ENCODE results near the gene TRIM29.

TRIM29 gene

GRCh38 chr11:120174866-120175265 lies 37.0 kb upstream of the TRIM29 start:
- H4K20me1 ChIP-seq (ENCODE audit: control insufficient read depth, insufficient read depth, low read depth, low read length), result no peaks in the 10 kb centered on the region
- no peaks in the 10 kb centered on the region for H3K36me3 ChIP-seq (ENCODE audit: control insufficient read depth, low read length)
- peaks cover 3% of the 10 kb centered on the region; the same call in 1 of the 2 replicates for H3K4me1 ChIP-seq (ENCODE audit: control insufficient read depth, low read length)
- H3K9me2 ChIP-seq (replicated peaks; ENCODE audit: control insufficient read depth, low read length), result no peaks in the 10 kb centered on the region
- peaks cover 16% of the 10 kb centered on the region for H3K27me3 ChIP-seq (ENCODE audit: control insufficient read depth, low read length)
- no peak for TF ChIP-seq CTCF (IDR thresholded peaks at IDR 0.05; ENCODE audit: low read depth, low read length, poor library complexity, severe bottlenecking)
- no peak for TF ChIP-seq EZH2phosphoT487 (IDR thresholded peaks at IDR 0.05; ENCODE audit: borderline replicate concordance, low read length)
- H3K79me2 ChIP-seq (ENCODE audit: control insufficient read depth, low read length), result no peaks in the 10 kb centered on the region
- H3K4me2 ChIP-seq (ENCODE audit: low read length), result no peak overlapping the region
- no peaks in the 10 kb centered on the region for H3K9me3 ChIP-seq (ENCODE audit: control insufficient read depth, insufficient read depth, low read length)
- H3K4me3 ChIP-seq (ENCODE audit: low read length), result no peak overlapping the region
- no peak overlapping the region for H3K27ac ChIP-seq (ENCODE audit: low read depth, low read length)
- H3F3A ChIP-seq (ENCODE audit: control insufficient read depth, insufficient read depth), result no peaks in the 10 kb centered on the region

- TF ChIP-seq CTCF (IDR thresholded peaks at IDR 0.05; ENCODE audit: low read depth, low read length, poor library complexity, severe bottlenecking) (no peak), EZH2phosphoT487 (IDR thresholded peaks at IDR 0.05; ENCODE audit: borderline replicate concordance, low read length) (no peak)
- H4K20me1 ChIP-seq (ENCODE audit: control insufficient read depth, insufficient read depth, low read depth, low read length), result no peaks in the 10 kb centered on the region
- H3K9me3 ChIP-seq (ENCODE audit: control insufficient read depth, insufficient read depth, low read length), result no peaks in the 10 kb centered on the region
- no peak overlapping the region for H3K27ac ChIP-seq (ENCODE audit: low read depth, low read length)
- H3F3A ChIP-seq (ENCODE audit: control insufficient read depth, insufficient read depth), result no peaks in the 10 kb centered on the region
- no peak overlapping the region for H3K4me3 ChIP-seq (ENCODE audit: low read length)
- no peaks in the 10 kb centered on the region for H3K9me2 ChIP-seq (replicated peaks; ENCODE audit: control insufficient read depth, low read length)
- H3K27me3 ChIP-seq (ENCODE audit: control insufficient read depth, low read length), result peaks cover 16% of the 10 kb centered on the region
- no peak overlapping the region for H3K4me2 ChIP-seq (ENCODE audit: low read length)
- peaks cover 3% of the 10 kb centered on the region; the same call in 1 of the 2 replicates for H3K4me1 ChIP-seq (ENCODE audit: control insufficient read depth, low read length)
- H3K36me3 ChIP-seq (ENCODE audit: control insufficient read depth, low read length), result no peaks in the 10 kb centered on the region
- H3K79me2 ChIP-seq (ENCODE audit: control insufficient read depth, low read length), result no peaks in the 10 kb centered on the region
Observed at GRCh38 chr11:120173807-120174206, 35.9 kb upstream of the TRIM29 start.

GRCh38 chr11:120173019-120173705 lies 35.2 kb upstream of the TRIM29 start:
- peaks cover 16% of the 10 kb centered on the region for H3K27me3 ChIP-seq (ENCODE audit: control insufficient read depth, low read length)
- H3K9me3 ChIP-seq (ENCODE audit: control insufficient read depth, insufficient read depth, low read length), result no peaks in the 10 kb centered on the region
- no peak overlapping the region for H3K27ac ChIP-seq (ENCODE audit: low read depth, low read length)
- H3F3A ChIP-seq (ENCODE audit: control insufficient read depth, insufficient read depth), result no peaks in the 10 kb centered on the region
- peaks cover 3% of the 10 kb centered on the region; the same call in 1 of the 2 replicates for H3K4me1 ChIP-seq (ENCODE audit: control insufficient read depth, low read length)
- H3K79me2 ChIP-seq (ENCODE audit: control insufficient read depth, low read length), result no peaks in the 10 kb centered on the region
- no peaks in the 10 kb centered on the region for H4K20me1 ChIP-seq (ENCODE audit: control insufficient read depth, insufficient read depth, low read depth, low read length)
- no peaks in the 10 kb centered on the region for H3K9me2 ChIP-seq (replicated peaks; ENCODE audit: control insufficient read depth, low read length)
- TF ChIP-seq CTCF (IDR thresholded peaks at IDR 0.05; ENCODE audit: low read depth, low read length, poor library complexity, severe bottlenecking) (no peak), EZH2phosphoT487 (IDR thresholded peaks at IDR 0.05; ENCODE audit: borderline replicate concordance, low read length) (no peak)
- H3K4me2 ChIP-seq (ENCODE audit: low read length), result no peak overlapping the region
- no peaks in the 10 kb centered on the region for H3K36me3 ChIP-seq (ENCODE audit: control insufficient read depth, low read length)
- no peak overlapping the region for H3K4me3 ChIP-seq (ENCODE audit: low read length)

Data from DOHH2 (cell line).